IMR-90 (cell line): Measurements from ENCODE around the gene SHE. TPM values are rescaled to one million over a fixed set of nuclear protein-coding genes. Genes with fewer than 3 reads are reported as not detected.

Experiments used
- ATAC-seq: fragments of 200-7000 bp; cut with Tn5 transposase; 2 replicates; pipeline ENCODE4 v1.9.1; 2020; ENCODE audit warnings: low read depth, mild to moderate bottlenecking, moderate library complexity
- BruUV-seq: library from RNA; stranded (reverse); fragments of 400-500 nt; replicated peaks from 2 replicates; lab custom pipeline; 2021; lab: Mats Ljungman, UMichigan
- CTCF ChIA-PET: fragments of 300-600 bp; formaldehyde crosslinking; extraction: SDS; loops from one replicate; lab custom pipeline; 2021; ENCODE audit warnings: antibody characterized with exemption; lab: Yijun Ruan, JAX
- POLR2A ChIA-PET: fragments of 300-600 bp; sonication (Branson Sonifier 250); formaldehyde crosslinking; loops from one replicate; lab custom pipeline; 2022; ENCODE audit warnings: antibody characterized with exemption; ENCODE audit not compliant: unreplicated experiment; lab: Charles Lee
- DNase-seq: peaks from one replicate; pipeline ENCODE4 v3.0.0; 2013
- H2AFZ ChIP-seq: replicated peaks from 2 replicates; pipeline ENCODE3; 2013; ENCODE audit warnings: low read length, mild to moderate bottlenecking; ENCODE audit not compliant: poor library complexity
- H2AK5ac ChIP-seq: 2 replicates; pipeline ENCODE4 v1.6.1; 2013; ENCODE audit warnings: low read depth, low read length, inconsistent platforms
- H2AK9ac ChIP-seq: replicated peaks from 2 replicates; pipeline ENCODE3; 2013; ENCODE audit warnings: mild to moderate bottlenecking, low read depth, low read length, moderate library complexity; ENCODE audit not compliant: poor library complexity
- H2BK120ac ChIP-seq: 2 replicates; pipeline ENCODE4 v1.6.1; 2013; ENCODE audit warnings: low read depth, low read length, inconsistent platforms
- H2BK15ac ChIP-seq: 3 replicates; pipeline ENCODE4 v1.6.1; 2013; ENCODE audit warnings: low read depth, low read length, inconsistent platforms
- H2BK20ac ChIP-seq: 2 replicates; pipeline ENCODE4 v1.6.1; 2013; ENCODE audit warnings: low read depth, mild to moderate bottlenecking, inconsistent platforms, low read length, moderate library complexity
- H2BK5ac ChIP-seq: 2 replicates; pipeline ENCODE4 v1.6.1; 2013; ENCODE audit warnings: mild to moderate bottlenecking, low read depth, low read length, inconsistent platforms; ENCODE audit not compliant: poor library complexity, severe bottlenecking
- H3K14ac ChIP-seq: replicated peaks from 2 replicates; pipeline ENCODE4 v1.6.1; 2013; ENCODE audit warnings: low read depth, low read length, inconsistent platforms
- H3K18ac ChIP-seq: 2 replicates; pipeline ENCODE4 v1.6.1; 2013; ENCODE audit warnings: low read depth, low read length, control low read depth
- H3K23ac ChIP-seq: 2 replicates; pipeline ENCODE4 v1.6.1; 2013; ENCODE audit warnings: low read depth, low read length, inconsistent platforms
- H3K27ac ChIP-seq: 2 replicates; pipeline ENCODE4 v1.5.1; 2013; ENCODE audit warnings: mild to moderate bottlenecking, control low read depth, low read length; ENCODE audit not compliant: insufficient read depth
- H3K27me3 ChIP-seq: 2 replicates; pipeline ENCODE4 v1.6.1; 2013; ENCODE audit warnings: low read length; ENCODE audit not compliant: control insufficient read depth, insufficient read depth
- H3K36me3 ChIP-seq: 2 replicates; pipeline ENCODE4 v1.6.1; 2013; ENCODE audit warnings: low read length, mixed read lengths; ENCODE audit not compliant: control insufficient read depth, insufficient read depth
- H3K4ac ChIP-seq: 2 replicates; pipeline ENCODE4 v1.6.1; 2013; ENCODE audit warnings: low read depth, low read length, inconsistent platforms
- H3K4me1 ChIP-seq: 2 replicates; pipeline ENCODE4 v1.6.1; 2013; ENCODE audit warnings: low read length, mixed read lengths; ENCODE audit not compliant: control insufficient read depth, insufficient read depth
- H3K4me2 ChIP-seq: 2 replicates; pipeline ENCODE4 v1.6.1; 2013; ENCODE audit warnings: low read depth, mild to moderate bottlenecking, control low read depth, low read length, moderate library complexity
- H3K4me3 ChIP-seq: 2 replicates; pipeline ENCODE4 v1.5.1; 2013; ENCODE audit warnings: low read depth, mild to moderate bottlenecking, control low read depth, low read length, moderate library complexity; ENCODE audit not compliant: insufficient read depth
- H3K56ac ChIP-seq: 2 replicates; pipeline ENCODE4 v1.6.1; 2013; ENCODE audit warnings: low read length, inconsistent platforms; ENCODE audit not compliant: insufficient read depth; ENCODE audit errors: extremely low read depth
- H3K79me1 ChIP-seq, 2 experiments: 2 replicates each; pipeline ENCODE4 v1.6.1; 2013; ENCODE audit warnings: low read length in 2 of 2, inconsistent platforms in 1 of 2, low read depth in 1 of 2
- H3K9ac ChIP-seq: 2 replicates; pipeline ENCODE4 v1.6.1; 2013; ENCODE audit warnings: low read depth, low read length, control low read depth
- H3K9me1 ChIP-seq: 2 replicates; pipeline ENCODE4 v1.6.1; 2013; ENCODE audit warnings: low read length, inconsistent platforms; ENCODE audit not compliant: insufficient read depth
- H3K9me3 ChIP-seq: 2 replicates; pipeline ENCODE4 v1.6.1; 2013; ENCODE audit warnings: low read length; ENCODE audit not compliant: control insufficient read depth, insufficient read depth
- H4K20me1 ChIP-seq: 2 replicates; pipeline ENCODE4 v1.6.1; 2013; ENCODE audit warnings: low read length, inconsistent platforms; ENCODE audit not compliant: insufficient read depth
- H4K5ac ChIP-seq: 2 replicates; pipeline ENCODE4 v1.6.1; 2013; ENCODE audit warnings: mild to moderate bottlenecking, low read depth, low read length, control low read depth
- H4K8ac ChIP-seq, 2 experiments: 2 replicates each; pipeline ENCODE4 v1.6.1; 2013; ENCODE audit warnings: low read depth in 2 of 2, low read length in 2 of 2, control low read depth in 1 of 2, inconsistent platforms in 1 of 2
- H4K91ac ChIP-seq: 2 replicates; pipeline ENCODE4 v1.6.1; 2013; ENCODE audit warnings: low read depth, low read length, inconsistent platforms; ENCODE audit not compliant: insufficient read depth
- BHLHE40 ChIP-seq: fragments of 150-350 bp; IDR thresholded peaks from 2 replicates; pipeline ENCODE4 v1.6.1; 2016; ENCODE audit warnings: mild to moderate bottlenecking, low read depth, low read length
- CEBPB ChIP-seq: IDR thresholded peaks from 2 replicates; pipeline ENCODE4 v1.6.1; 2012; ENCODE audit warnings: low read depth, low read length, improper control_type of control experiment
- CTCF ChIP-seq: conservative IDR thresholded peaks from 2 replicates; pipeline ENCODE4 v1.5.1; 2012; ENCODE audit warnings: mild to moderate bottlenecking, low read depth, low read length, improper control_type of control experiment
- MAFK ChIP-seq: IDR thresholded peaks from 2 replicates; pipeline ENCODE4 v1.6.1; 2012; ENCODE audit warnings: low read depth, low read length, improper control_type of control experiment
- MXI1 ChIP-seq: IDR thresholded peaks from 2 replicates; pipeline ENCODE4 v1.6.1; 2012; ENCODE audit warnings: low read depth, mild to moderate bottlenecking, low read length, moderate library complexity, borderline replicate concordance
- NFE2L2 ChIP-seq: fragments of 150-350 bp; IDR thresholded peaks from 2 replicates; pipeline ENCODE4 v1.6.1; 2016; ENCODE audit warnings: low read depth, mild to moderate bottlenecking, low read length
- RAD21 ChIP-seq: IDR thresholded peaks from 2 replicates; pipeline ENCODE4 v1.6.1; 2012; ENCODE audit warnings: low read length, improper control_type of control experiment
- RFX5 ChIP-seq: IDR thresholded peaks from 2 replicates; pipeline ENCODE4 v1.8.0; 2012; ENCODE audit warnings: low read depth, mild to moderate bottlenecking, low read length, moderate library complexity
- WGBS, 2 experiments: methylation state at CpG; one replicate each; pipeline versions ENCODE4 v1.1.5 to v1.1.7; 2013; ENCODE audit warnings: missing lambda C conversion rate in 2 of 2; ENCODE audit not compliant: insufficient read length in 1 of 2; ENCODE audit errors: extremely low coverage in 2 of 2; 5-methylcytosine and 5-hydroxymethylcytosine counted together
- dilution Hi-C: fragments of 300-500 bp; cut with HindIII; formaldehyde crosslinking; loops from one replicate; pipeline ENCODE4 v1.14.3; 2018; ENCODE audit warnings: low sequenced_read_pairs; ENCODE audit not compliant: unreplicated experiment
- in situ Hi-C: fragments of 300-500 bp; cut with MboI; formaldehyde crosslinking; loops from 3 replicates; pipeline ENCODE4 v1.14.3; 2019; ENCODE audit warnings: low sequenced_read_pairs, inconsistent platforms, mixed read lengths
- intact Hi-C: fragments of 100-400 bp; cut with micrococcal nuclease; formaldehyde crosslinking; loops from 2 replicates; pipeline ENCODE4 v1.10.0; 2022
- polyA plus RNA-seq, 3 experiments: library from polyadenylated mRNA; depleted of rRNA; stranded (reverse); fragments of >200 nt; gene quantifications; 2 replicates each; pipeline ENCODE4 v1.2.3, GENCODE V29; 2012; ENCODE audit warnings: low replicate concordance in 1 of 3
- total RNA-seq: library from RNA; depleted of rRNA; stranded (reverse); fragments of >200 nt; gene quantifications from 2 replicates; pipeline ENCODE4 v1.2.3, GENCODE V29; 2012

The SHE gene
- total and polyA plus RNA-seq, 2 of the 4 experiments (the other 2 are of a cell fraction), result not detected

GRCh38 chr1:154493276-154493675 lies 8.9 kb downstream of the SHE start:
- Histone ChIP-seq H2AK9ac (no peak overlapping the region), H2BK5ac (no peak overlapping the region), H4K20me1 (no peaks in the 10 kb centered on the region), H2AFZ (no peak overlapping the region), H4K91ac (no peak overlapping the region), H4K8ac (no peak overlapping the region), H3K27ac (no peak overlapping the region), H3K14ac (no peak overlapping the region), H2AK5ac (no peak overlapping the region), H2BK15ac (no peak overlapping the region), H3K4ac (no peak overlapping the region), H3K9me3 (no peaks in the 10 kb centered on the region), H3K23ac (no peak overlapping the region), H3K18ac (no peak overlapping the region), H3K9ac (no peak overlapping the region), H3K79me1 (no peaks in the 10 kb centered on the region), H3K4me2 (no peak overlapping the region), H4K5ac (no peak overlapping the region), H3K36me3 (no peaks in the 10 kb centered on the region), H3K56ac (no peak overlapping the region), H3K4me3 (no peak overlapping the region), H3K9me1 (no peaks in the 10 kb centered on the region), H2BK20ac (no peak overlapping the region), H2BK120ac (no peak overlapping the region), H3K27me3 (peaks cover 70% of the 10 kb centered on the region), H3K4me1 (no peaks in the 10 kb centered on the region)
- dilution Hi-C loops, result no loop called here
- WGBS, 2 experiments, result 11% methylated on average over 4 of the region's 8 CpGs; no CpG with 5 or more reads in 1 of the 2 experiments
- CTCF ChIA-PET, result no interaction called here
- intact Hi-C loops, result no loop called here
- no peak for DNase-seq
- TF ChIP-seq BHLHE40 (no peak), NFE2L2 (no peak), MAFK (no peak), RFX5 (no peak), MXI1 (no peak), RAD21 (no peak), CTCF (no peak), CEBPB (no peak)
- no TSS peak for BruUV-seq
- in situ Hi-C loops, result no loop called here
- no peak for ATAC-seq
- POLR2A ChIA-PET, result no interaction called here
